ENCODE results near the gene ATP5MG. TPM values are rescaled to one million over a fixed set of nuclear protein-coding genes. Genes with fewer than 3 reads are reported as not detected.
"Not testable (repeated sequence)": the region's sequence is repeated elsewhere in the genome, so short reads cannot be mapped to it uniquely, and the experiment has no call there.

The ATP5MG gene
- total RNA-seq, 1 experiment from 2014 or later: 155 TPM

DNA sequence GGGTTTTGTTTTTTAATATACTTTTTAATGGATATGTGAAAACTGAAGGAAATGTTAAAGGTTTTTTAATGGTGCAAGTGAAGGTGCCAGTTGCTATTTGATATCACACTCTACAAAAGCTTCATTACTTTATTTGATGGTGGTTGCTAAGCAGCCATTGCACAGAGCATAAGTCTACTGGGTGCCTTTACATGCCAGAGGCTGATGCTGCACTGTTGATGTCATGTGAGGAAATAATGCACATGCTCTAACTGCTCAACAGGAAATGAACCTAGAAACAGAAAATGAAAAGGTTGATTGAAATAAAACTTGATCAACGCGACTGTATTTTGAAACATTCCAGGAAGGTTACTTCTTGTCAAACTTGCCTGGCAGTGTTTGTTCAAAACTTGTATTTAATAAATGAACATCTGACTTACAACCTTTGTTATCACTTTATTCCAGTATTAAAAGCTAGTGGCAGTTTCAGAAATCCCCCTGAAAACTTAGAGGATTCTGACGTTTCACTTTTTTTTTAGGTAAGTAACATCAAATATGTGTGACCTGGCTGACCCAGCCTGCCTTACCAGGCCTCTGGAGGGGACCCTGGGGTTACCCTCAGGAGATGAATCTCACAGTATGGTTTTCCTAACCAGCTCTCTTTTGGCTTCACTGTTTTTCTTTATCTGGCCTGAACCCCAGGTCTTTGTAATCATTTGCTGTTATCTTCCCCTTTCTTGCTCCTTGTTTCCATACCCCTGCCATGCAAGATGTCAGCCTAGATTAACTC lies 2.4 kb upstream of the ATP5MG start:
- in situ Hi-C loops (cut with HindIII; ENCODE audit: low pct_unique_long_range_greater_than_20kb, low sequenced_read_pairs): no loop called here
- DNase-seq (ENCODE audit: low read depth, low spot score): peak; percentile 38

DNA sequence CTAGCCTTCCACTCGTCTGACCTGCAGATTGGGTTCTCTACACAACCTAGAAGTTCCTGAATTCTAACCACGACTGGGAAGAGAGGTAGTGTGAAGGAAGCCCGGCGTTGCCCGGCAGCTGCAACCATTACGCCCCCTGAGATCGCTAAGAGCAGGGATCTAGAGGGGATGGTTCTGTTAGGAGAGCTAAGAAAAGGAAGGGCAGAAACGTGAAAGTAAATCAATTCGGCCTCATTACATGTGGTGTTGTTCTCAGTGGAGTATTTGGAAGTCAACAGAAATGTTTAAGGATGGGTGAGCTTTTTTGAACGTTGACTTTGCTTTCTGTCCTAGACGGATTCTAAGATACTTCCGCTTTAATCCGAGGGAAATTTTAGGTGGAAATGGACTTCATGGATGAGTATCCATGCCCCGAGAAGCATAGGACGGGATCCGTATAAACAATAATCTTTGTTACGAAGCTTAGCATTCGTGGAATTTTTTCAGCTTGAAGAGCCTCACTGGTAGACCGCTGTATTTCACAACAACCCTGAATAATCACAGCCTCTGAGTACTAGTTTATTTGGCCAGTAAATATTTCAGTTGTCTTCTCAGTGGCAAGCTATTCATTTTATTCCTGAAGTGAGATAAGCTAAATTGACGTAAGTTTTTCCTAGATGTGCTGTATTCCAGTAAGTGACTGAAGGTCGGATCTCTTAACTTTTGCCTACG lies 629 bp downstream of the ATP5MG start:
- in situ Hi-C loops (cut with HindIII; ENCODE audit: low pct_unique_long_range_greater_than_20kb, low sequenced_read_pairs): no loop called here
- peak; percentile 6 for DNase-seq (ENCODE audit: low read depth, low spot score)

DNA sequence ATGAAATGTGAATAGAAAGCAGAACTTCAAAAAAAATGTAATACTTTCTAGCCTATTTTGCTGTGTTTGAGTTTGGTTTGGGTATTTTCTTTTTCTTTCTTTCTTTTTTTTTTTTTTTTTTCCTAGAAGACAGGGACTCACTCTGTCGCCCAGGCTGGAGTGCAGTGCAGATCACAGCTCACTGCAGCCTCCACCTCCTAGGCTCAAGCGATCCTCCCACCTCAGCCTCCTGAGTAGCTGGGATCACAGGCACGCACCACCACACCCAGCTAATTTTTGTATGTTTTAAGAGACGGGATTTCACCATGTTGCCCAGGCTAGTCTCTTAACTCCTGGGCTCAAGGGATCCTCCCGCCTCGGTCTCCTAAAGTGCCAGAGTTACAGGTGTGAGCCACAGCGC lies 1.2 kb downstream of the ATP5MG start:
- in situ Hi-C loops (cut with HindIII; ENCODE audit: low pct_unique_long_range_greater_than_20kb, low sequenced_read_pairs); DNase-seq (ENCODE audit: low read depth, low spot score): not testable (repeated sequence)

DNA sequence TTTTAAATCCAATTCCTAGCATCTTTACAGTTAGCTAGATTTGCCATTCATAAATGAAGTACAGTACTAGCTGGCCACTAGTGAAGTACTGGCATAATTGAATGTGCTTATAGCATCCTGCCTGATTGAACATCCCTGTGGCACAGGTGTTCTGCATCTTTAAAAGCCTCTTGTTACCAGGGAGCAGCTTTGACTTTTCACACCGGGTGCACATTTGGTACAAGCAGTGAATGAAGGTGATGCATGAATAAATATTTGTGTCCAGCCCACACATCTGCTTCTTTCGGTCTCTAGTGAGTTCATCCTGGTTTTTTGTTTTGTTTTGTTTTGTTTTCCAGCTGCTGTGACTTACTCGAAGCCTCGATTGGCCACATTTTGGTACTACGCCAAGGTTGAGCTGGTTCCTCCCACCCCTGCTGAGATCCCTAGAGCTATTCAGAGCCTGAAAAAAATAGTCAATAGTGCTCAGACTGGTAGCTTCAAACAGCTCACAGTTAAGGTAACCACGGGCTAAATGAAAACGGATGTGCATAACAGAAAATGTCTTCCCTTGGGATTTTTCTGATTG lies 5.3 kb downstream of the ATP5MG start:
- DNase-seq (ENCODE audit: low read depth, low spot score): no peak
- in situ Hi-C loops (cut with HindIII; ENCODE audit: low pct_unique_long_range_greater_than_20kb, low sequenced_read_pairs): no loop called here

DNA sequence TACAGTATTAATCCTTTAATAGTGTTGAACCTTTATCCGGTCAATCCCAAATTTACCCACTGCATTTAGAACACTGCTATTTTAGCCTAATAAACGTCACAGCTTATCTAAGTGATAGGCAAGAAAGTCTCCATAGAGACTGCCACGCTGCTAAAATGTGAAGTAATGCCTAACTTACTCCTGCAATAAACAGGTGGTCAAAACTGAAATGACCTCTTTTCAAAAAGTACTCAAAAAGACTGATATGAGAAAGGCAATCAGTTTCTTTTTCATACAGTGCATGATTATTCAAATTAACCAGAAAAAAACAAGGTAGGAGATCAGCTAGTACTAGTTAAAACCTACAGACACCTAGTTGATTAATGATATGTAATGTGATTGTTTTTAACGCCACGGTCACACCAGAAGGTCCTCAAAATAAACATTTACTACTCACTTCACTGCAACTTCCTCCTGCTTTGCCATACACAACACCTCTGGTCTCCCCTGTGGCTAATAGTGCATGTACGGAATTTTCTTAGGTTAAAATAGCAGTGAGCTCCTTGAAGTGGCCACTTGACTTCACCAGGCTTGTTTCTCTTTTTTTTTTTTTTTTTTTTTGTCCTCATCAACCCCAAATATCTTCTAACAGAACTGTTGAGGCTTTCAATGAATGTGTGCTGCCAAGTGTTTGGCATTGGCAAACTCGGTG lies 8.8 kb downstream of the ATP5MG start:
- in situ Hi-C loops (cut with HindIII; ENCODE audit: low pct_unique_long_range_greater_than_20kb, low sequenced_read_pairs): no loop called here
- DNase-seq (ENCODE audit: low read depth, low spot score): no peak

DNA sequence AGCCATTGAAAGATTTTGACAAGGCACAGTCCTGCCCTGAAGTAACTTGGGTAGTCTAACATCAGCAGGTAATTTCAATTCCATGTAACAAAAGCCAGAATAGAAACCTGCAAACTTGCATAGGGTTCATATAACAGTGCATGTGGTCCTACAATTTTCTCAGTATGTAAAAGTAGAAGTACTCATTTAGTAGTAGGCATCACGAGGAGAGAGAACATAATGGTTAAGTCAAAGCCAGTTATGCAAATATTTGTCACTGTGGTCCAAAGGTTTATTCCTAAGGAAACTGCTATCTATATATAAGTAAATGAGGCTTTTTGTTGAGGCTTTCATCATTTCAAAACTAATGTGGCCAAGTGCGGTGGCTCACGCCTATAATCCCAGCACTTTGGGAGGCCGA lies 10.1 kb downstream of the ATP5MG start:
- DNase-seq (ENCODE audit: low read depth, low spot score): no peak
- in situ Hi-C loops (cut with HindIII; ENCODE audit: low pct_unique_long_range_greater_than_20kb, low sequenced_read_pairs): no loop called here

DNA sequence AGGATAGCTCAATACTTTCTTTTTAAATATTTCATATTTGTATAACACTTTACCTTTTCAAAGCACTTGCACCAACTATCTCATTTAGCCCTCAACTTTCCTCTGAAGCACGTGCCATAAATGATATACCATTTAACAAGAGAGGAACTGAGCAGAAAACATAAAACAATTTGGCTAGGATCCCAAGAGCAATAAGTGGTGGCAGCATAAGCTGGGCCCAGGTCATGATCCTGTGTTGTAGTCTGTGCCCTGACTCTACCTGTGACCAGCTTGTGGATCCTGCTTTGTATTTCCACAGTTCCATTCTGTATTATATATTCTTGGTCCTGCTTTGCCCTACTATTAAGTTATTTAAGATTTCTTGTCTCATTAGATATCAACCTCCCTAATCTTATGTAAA lies 11.5 kb downstream of the ATP5MG start:
- DNase-seq (ENCODE audit: low read depth, low spot score): no peak
- in situ Hi-C loops (cut with HindIII; ENCODE audit: low pct_unique_long_range_greater_than_20kb, low sequenced_read_pairs): no loop called here

DNA sequence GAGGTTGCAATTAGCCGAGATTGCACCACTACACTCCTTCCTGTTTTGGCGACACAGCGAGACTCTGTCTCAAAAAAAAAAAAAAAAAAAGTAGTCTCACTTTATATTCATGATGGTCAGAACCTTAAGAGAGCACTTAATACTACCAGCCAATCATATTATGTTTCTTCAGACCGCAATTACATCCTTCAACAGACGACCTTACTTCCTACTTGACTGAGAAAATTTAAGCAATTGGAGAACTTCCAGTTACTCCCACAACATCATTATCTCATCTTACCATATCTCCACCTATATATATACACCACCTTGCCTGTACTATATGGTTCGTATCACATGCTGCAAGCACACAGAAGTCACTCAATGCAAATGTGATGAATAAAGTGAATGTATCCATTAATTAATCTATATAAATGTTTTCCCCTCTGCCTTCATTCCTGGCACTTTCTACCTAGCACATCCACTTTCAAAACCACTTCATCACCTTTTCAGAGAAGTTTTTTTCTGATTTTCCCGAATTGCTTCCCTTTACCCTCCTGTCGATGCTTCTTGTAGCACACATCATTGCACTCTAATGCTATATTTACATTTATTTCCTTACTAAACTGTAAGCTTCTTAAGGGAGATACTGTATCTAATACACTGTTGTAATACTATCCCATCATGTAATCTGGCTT lies 13.8 kb downstream of the ATP5MG start:
- in situ Hi-C loops (cut with HindIII; ENCODE audit: low pct_unique_long_range_greater_than_20kb, low sequenced_read_pairs): no loop called here
- DNase-seq (ENCODE audit: low read depth, low spot score): no peak

DNA sequence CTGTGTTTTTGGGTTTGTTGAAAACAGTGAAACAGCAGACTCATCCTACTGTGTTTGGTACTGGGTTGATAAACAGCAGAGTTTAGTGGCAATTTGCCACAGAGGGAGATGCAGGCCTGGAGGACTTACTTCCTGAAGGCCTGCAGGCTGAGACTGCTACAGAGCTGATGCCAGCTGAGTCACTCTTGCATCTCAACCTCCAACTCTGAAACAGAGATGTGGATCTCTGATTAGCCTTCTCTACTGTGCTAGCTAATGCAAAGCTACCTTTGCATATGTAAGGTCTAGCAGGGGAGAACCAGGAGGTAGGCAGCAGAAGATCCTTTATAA lies 14.3 kb downstream of the ATP5MG start:
- DNase-seq (ENCODE audit: low read depth, low spot score): peak; percentile 16
- in situ Hi-C loops (cut with HindIII; ENCODE audit: low pct_unique_long_range_greater_than_20kb, low sequenced_read_pairs): no loop called here

DNA sequence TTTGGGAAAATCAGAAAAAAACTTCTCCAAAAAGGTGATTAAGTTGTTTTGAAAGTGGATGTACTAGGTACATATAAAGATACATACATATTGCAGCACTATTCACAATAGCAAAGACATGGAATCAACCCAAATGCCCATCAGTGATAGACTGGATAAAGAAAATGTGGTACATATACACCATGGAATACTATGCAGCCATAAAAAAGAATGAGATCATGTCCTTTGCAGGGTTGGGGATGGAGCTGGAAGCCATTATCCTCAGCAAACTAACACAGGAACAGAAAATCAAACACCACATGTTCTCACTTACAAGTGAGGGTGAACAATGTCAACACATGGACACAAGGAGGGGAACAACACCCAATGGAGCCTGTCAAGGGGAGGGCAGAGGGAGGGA lies 15.5 kb downstream of the ATP5MG start:
- in situ Hi-C loops (cut with HindIII; ENCODE audit: low pct_unique_long_range_greater_than_20kb, low sequenced_read_pairs); DNase-seq (ENCODE audit: low read depth, low spot score): not testable (repeated sequence)

DNA sequence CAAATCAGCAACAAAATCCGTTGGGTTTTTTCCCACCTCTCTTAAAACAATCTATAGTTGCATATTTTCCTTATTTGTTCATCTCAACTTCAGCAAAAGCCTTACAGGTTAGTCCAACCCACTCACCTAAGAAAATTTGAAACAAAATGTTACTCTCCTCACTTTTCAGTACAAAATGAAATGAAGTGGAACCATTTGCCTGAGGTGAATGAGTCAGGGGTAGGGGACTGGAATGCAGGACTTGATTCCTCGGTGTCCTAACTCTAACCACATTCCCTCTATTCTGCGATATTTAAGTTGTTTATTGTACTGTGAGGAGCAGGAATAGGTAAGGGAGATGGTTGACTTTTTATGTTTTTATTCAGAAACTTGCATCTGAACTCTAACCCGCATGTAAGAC lies 16.4 kb downstream of the ATP5MG start:
- in situ Hi-C loops (cut with HindIII; ENCODE audit: low pct_unique_long_range_greater_than_20kb, low sequenced_read_pairs): no loop called here
- DNase-seq (ENCODE audit: low read depth, low spot score): no peak

DNA sequence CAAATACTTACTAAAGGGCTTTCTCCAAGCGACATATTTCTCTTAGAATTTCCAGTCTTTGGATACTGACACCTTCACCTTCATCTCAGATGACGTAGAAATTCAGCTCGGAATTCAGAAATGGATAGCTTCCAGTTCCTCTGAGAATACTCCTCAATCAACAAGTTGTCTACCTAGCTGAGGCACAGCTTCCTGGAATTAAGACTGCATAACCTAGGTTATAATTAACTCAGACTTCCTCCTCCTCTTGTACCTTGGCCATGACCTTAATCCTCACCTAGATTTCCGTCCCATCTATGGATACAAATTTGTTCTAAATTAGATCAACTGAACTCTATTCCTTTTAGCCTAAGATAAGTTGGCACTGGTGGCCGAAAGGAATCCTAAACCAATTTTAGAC lies 17.4 kb downstream of the ATP5MG start:
- DNase-seq (ENCODE audit: low read depth, low spot score): no peak
- in situ Hi-C loops (cut with HindIII; ENCODE audit: low pct_unique_long_range_greater_than_20kb, low sequenced_read_pairs): no loop called here

DNA sequence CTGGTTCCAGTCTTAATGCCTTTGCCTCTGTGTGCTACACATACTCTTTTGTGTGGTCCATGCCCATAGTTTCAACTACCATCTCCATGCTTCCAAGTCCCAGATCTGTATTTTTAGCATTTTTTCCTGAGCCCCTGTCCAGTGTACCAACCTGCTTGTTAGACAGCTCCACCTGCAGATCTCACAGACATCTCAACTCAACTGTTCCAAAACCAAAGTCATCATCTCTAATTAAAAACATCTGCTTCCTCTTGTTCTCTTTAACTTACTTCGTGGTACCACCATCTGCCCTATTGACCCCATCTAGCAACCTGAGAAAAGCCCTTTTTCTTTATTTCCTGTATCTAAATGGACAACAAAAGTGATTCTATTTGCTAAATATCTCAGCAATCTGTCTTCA lies 26.3 kb downstream of the ATP5MG start:
- in situ Hi-C loops (cut with HindIII; ENCODE audit: low pct_unique_long_range_greater_than_20kb, low sequenced_read_pairs): no loop called here
- no peak for DNase-seq (ENCODE audit: low read depth, low spot score)

DNA sequence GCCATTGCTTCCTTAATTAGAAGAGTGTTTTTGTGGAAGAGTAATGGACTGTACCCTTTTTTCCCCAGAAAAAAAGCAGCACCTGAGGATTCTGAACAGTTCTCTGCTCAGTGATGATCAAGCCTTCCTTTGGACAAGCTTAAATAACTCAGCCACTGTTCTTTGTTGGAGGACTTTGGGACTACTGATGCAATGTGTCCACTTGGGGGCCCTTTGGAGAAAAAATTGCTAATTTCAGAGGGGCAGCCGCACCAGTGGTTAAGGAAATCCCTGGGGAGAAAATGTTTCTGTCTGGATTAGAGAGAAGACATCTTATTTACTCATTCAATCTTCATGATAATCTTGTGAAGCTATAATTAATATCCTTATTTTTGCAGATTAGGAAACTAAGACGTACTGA lies 29.6 kb downstream of the ATP5MG start:
- in situ Hi-C loops (cut with HindIII; ENCODE audit: low pct_unique_long_range_greater_than_20kb, low sequenced_read_pairs): no loop called here
- peak; percentile 16 for DNase-seq (ENCODE audit: low read depth, low spot score)

DNA sequence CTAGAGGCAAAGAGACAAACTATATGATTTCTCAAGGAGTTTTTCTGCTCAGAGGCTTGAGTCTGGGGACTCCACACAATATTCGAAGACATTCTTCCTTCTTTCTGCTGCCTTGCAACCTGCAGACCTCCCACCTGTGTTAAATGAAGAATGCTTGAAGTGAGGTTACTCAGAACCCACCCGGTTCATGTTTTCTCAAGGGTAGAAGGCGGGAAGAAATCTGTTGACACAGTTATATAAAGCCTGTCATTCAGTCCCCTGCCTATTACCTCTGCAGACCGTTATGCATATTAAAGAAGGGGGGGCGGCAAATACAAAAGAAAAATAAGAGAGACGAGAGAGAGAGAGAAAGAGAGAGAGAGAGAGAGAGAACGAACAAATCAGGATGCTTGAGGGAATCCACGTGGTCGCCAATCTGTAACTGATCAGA lies 32.7 kb downstream of the ATP5MG start:
- no peak for DNase-seq (ENCODE audit: low read depth, low spot score)
- in situ Hi-C loops (cut with HindIII; ENCODE audit: low pct_unique_long_range_greater_than_20kb, low sequenced_read_pairs): no loop called here

DNA sequence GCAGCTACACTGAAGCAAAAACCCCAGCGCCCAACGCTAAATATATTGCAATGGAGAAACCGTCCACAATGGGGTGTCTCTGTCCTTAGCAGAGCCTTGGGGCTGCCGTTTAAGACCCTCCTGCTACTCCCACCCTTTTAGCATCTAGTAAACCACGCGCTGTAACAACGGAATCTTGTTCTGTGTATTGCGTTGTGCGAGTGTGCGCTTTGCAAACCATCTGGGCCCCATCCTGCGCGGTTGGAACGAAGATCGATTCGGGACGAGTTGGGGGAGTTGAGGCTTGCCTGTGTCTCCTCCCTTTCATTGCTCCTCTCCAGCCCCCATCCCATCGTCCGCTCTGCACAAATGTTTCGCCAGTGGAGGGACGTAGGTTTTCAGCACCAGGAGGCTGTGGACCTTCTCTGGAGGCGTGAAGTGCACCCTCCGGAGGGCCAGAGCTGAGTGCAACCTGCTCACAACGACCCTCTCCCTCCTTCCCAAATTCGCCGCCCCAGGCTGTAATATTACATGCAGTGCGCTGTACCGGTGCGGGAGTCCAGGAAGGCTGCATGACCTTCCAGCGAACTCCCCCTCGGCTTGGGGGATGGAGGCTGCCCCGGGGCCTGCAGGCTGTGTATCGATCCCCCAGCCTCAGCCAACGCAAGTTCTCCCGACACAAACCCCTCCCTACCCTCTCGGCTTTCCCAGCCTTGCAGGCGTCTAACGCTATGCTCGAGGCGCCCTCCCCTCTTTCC lies 33.3 kb downstream of the ATP5MG start:
- DNase-seq (ENCODE audit: low read depth, low spot score): peak; percentile 20
- in situ Hi-C loops (cut with HindIII; ENCODE audit: low pct_unique_long_range_greater_than_20kb, low sequenced_read_pairs): no loop called here

DNA sequence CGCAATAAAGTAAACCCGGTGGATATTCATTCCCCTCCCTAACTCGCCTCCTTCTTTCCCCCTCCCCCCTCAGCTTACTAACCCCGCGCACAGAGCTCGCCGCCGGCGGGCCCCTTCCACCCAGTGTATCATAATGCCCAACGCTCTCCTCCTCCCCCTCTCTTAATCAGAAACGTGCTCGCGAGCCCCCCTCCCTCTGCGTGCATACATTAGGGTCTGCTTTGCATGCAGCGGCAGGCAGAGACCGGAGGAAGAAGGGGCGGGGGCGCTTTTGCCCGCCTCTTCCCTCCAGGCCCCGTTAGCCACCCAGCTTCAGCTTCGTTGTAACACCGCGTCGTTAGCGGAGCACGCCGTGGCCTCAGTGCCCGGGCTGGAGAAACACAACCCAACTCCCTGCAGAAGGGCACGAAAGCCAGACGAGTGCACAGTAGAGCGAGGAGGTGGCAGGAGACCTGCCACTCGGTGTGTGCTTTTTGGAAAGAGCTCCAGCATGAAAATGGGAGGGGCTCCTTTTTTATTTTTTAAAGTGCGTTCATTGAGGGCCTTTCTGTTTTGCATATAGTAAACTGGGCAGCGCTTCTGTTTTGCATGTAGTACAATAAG lies 34.0 kb downstream of the ATP5MG start:
- peak; percentile 47 for DNase-seq (ENCODE audit: low read depth, low spot score)

More for the DNA sequence above, 34.0 kb downstream of the ATP5MG start:
- in situ Hi-C loops (cut with HindIII; ENCODE audit: low pct_unique_long_range_greater_than_20kb, low sequenced_read_pairs): no loop called here

Measured in SK-MEL-5 (cell line).